NK-92 treated with Interleukin-12 subunit alpha and Interleukin-12 subunit beta, amount 100 ng/mL, for 24 hours (cell line): ENCODE data around the gene PVR.
"Not testable (repeated sequence)": the region's sequence is repeated elsewhere in the genome, so short reads cannot be mapped to it uniquely, and the experiment has no call there.

ENCODE experiments used
- DNase-seq: peaks from one replicate; lab custom pipeline; 2025; lab: John Stamatoyannopoulos, UW

Gene PVR

DNA sequence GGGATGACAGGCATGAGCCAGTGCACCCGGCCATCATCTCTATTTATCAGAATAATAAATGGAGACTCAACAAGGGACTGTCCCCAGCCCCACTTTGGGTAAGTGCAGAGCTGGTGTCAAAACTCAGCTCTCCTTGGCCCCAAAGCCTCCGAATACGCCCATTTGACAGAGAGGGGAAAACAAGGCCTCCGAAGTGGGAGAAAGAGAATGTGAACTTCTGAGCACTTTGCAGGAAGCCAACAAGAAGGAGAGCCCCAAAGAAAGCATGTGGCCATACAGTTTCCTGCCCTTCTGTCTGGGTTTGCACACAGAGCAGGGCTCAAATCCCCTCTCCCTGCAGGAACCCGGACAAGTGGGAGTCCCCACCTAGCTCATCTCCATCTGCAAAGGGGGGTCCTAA lies 56.8 kb downstream of the PVR start:
- no peak for DNase-seq

- no peak for DNase-seq
Observed at GRCh38 chr19:44701228-44701627, 57.5 kb downstream of the PVR start.

- no peak for DNase-seq
Observed at GRCh38 chr19:44702551-44703176, 59.0 kb downstream of the PVR start.

GRCh38 chr19:44703336-44704078 lies 59.8 kb downstream of the PVR start:
- no peak for DNase-seq

GRCh38 chr19:44704982-44705381 lies 61.3 kb downstream of the PVR start:
- no peak for DNase-seq

- no peak for DNase-seq
Observed at GRCh38 chr19:44705502-44706010, 61.8 kb downstream of the PVR start.

DNA sequence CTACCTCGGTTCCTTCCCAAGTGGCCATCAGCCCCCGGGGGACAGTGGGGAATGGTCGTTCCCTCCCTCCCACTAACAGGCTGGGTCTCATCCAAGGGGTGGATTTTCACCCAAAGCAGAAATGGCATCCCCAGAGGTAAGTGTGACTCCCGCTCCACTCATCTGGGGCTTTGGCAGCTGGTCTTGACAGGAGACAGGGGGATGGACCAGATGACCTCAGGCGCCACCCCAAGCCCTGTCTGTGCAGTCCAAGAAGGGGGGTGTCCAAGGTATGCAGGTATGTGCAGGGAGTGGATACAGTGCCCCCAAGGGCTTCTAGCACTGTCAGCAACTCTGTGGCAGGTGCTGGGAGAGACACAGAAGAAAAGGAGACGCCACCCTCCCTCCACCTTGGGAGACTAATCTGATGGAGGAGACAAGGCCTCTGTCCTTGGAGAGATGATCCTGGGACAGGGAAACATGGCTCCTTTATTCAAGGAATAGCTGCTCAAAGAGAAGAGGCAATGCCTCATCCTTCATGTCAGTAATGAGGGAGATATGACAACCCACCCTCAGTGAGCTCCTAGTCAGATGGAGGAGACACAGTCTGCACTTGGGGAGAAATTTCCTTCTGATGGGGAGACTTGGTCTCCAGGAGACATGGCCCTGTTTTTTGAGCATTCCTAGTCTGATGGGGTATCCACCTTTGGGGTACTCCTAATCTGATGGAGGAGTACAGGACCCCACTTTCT lies 63.0 kb downstream of the PVR start:
- DNase-seq, result no peak

GRCh38 chr19:44707794-44708193 lies 64.1 kb downstream of the PVR start:
- DNase-seq, result no peak

DNA sequence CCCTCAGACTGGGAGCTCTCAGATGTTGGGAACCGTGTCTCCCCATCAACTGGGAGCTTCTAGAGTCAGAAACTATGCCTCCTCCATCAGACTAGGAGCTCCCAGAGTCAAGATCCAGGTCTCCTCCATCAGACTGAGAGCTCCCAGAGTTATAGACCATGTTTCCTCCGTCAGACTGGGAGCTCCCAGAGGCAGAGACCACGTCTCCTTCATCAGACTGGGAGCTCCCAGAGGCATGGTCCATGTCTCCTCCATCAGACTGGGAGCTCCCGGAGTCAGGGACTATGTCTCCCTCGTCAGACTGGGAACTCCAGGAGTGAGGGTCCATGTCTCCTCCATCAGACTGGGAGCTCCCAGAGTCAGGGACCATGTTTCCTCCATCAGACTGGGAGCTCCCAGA lies 65.2 kb downstream of the PVR start:
- no peak for DNase-seq

- not testable (repeated sequence) for DNase-seq
Observed at GRCh38 chr19:44709434-44710266, 65.9 kb downstream of the PVR start.

DNA sequence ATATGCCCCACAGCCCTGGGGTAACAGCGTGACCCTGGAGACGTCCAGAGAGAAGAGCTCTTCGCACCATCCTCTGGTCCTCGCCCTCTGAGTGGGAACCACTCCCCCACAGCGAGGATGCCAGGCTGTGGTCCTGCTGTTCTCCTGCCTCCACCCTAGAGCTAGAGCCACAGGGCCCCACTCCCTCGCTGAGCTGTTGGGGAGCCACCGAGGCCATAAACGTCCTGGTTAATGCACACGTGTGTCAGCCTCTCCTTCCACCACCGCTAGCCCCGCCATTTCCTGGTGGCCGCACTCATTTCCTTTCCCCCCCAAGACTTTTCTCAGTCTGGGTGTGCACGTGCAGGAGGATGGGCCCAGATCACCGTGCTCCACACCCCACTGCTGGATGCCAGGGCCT lies 66.8 kb downstream of the PVR start:
- DNase-seq, result no peak

- no peak for DNase-seq
Observed at GRCh38 chr19:44712864-44713515, 69.3 kb downstream of the PVR start.
